Head of caudate nucleus (tissue), 42 donors: ENCODE results near the gene CHID1.
A peak's percentile ranks its signal among the peaks of the same experiment; 100 is the strongest.

Source experiments
- DNase-seq, 42 donors: peaks; one replicate each; pipeline versions ENCODE4 v3.0.0 to v3.0.0-alpha.2; 2020 to 2021; ENCODE audit warnings: mixed read lengths in 7 of 42
- intact Hi-C: fragments of 100-400 bp; cut with DNase I; formaldehyde crosslinking; loops from one replicate; pipeline ENCODE4 v1.15.0; 2022

CHID1 gene

DNA sequence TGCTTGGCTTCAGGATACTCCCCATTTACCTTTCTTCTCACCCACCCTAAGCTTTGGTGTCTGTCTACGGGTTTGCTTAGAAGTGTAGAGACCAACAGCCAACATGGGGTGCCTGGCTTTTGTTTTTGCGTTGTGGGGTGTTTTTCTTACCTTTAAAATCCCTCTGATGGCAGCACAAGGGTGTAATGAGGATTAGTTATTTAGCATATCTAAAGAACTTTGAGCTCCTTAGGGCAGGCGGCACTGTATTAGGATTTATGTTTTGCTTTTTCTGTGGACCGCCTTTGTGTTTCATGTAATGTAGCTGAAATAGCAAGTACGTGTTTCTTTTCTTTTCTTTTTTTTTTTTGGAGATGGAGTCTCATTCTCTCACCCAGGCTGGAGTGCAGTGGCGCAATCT is 23.9 kb upstream of the CHID1 start:
- intact Hi-C loops = no loop called here
- DNase-seq = no peak

GRCh38 chr11:933936-934335 is 23.3 kb upstream of the CHID1 start:
- intact Hi-C loops = no loop called here
- DNase-seq = no peak

DNA sequence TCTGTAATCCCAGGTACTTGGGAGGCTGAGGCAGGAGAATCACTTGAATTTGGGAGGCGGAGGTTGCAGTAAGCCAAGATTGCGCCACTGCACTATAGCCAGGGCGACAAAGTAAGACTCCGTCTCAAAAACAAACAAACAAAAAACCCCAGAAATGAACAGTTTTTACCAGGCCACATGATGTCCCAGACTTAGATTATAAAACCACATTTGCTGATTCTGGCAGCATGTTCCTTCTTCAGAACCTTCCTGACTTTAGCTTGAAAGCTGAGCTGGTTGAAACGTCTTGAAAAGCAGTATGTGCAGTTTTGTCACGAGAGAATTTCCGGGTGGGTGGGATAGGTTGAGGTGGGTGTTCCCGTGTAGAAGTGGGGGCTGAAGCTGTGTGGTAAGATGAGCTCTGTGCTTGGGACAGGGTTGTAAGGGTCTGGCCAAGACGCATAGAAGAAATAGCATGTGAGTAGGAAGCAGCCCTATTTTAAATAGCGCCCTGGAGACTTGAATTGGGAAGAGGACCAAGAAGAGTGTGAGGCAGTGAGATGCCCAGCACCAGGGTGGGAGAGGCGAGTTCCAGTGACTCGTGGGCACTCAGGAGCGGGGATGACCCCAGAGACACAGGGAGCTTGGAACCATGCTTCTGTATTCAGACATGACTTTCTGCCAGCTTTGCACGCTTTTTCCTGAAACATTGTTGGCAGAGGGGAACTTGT is 22.7 kb upstream of the CHID1 start:
- intact Hi-C loops = no loop called here
- DNase-seq = peak in 1 of 42 donors; percentile 42

GRCh38 chr11:932435-932834 is 21.8 kb upstream of the CHID1 start:
- intact Hi-C loops = no loop called here
- DNase-seq = no peak

- no peak for DNase-seq
- intact Hi-C loops = no loop called here
Measured at GRCh38 chr11:931385-931784, 20.8 kb upstream of the CHID1 start.

DNA sequence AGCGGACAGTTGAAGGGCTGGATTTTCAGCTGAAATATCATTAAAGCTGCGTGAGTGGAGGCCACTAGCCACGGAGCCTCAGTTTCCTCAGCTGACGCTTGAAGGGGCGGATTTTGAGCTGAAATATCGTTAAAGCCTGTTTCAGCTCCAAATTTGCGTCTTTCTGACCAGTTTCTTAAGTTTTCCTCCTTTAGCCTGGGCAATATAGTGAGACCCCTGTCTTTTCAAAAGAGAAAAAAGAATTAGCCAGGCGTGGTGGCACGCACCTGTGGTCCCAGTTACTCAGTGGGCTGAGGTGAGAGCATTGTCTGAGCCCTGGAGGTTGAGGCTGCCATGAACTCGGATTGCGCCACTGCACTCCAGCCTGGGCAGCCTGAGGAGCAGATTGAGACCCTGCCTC is 18.8 kb upstream of the CHID1 start:
- no peak for DNase-seq
- intact Hi-C loops = loop anchor here (5.0 to 10.0 kb wide), 2 partner anchors 48 to 85 kb away; partner anchors contain the start of genes POLR2L and TSPAN4

GRCh38 chr11:928786-929185 is 18.2 kb upstream of the CHID1 start:
- intact Hi-C loops = loop anchor here (5.0 to 10.0 kb wide), 2 partner anchors 49 to 84 kb away; partner anchors contain the start of genes POLR2L and TSPAN4
- DNase-seq = no peak

- intact Hi-C loops = loop anchor here (5.0 to 10.0 kb wide), 2 partner anchors 49 to 83 kb away; partner anchors contain the start of genes POLR2L and TSPAN4
Measured at GRCh38 chr11:927871-928270, 17.3 kb upstream of the CHID1 start.

GRCh38 chr11:926341-926916 is 15.8 kb upstream of the CHID1 start:
- intact Hi-C loops = loop anchor here (5.0 to 10.0 kb wide), 2 partner anchors 51 to 82 kb away; partner anchors contain the start of genes POLR2L and TSPAN4
- DNase-seq = peak in 13 of 42 donors; percentile 18 to 70 (median 47)

More at GRCh38 chr11:927871-928270, 17.3 kb upstream of the CHID1 start:
- no peak for DNase-seq

- DNase-seq = peak; percentile 32 to 94 (median 86)
- intact Hi-C loops = loop anchor here (5.0 to 10.0 kb wide), 2 partner anchors 52 to 81 kb away; partner anchors contain the start of genes POLR2L and TSPAN4
Measured at GRCh38 chr11:925496-926301, 15.1 kb upstream of the CHID1 start, which contains the start of gene AP2A2. AP2A2 (plus strand) TSS chr11:925870; CDS start chr11:926022, 152 bp downstream.

GRCh38 chr11:925158-925495 is 14.5 kb upstream of the CHID1 start:
- intact Hi-C loops = loop anchor here (5.0 to 10.0 kb wide), 2 partner anchors 52 to 80 kb away; partner anchors contain the start of genes POLR2L and TSPAN4
- peak in 1 of 42 donors; percentile 22 for DNase-seq

DNA sequence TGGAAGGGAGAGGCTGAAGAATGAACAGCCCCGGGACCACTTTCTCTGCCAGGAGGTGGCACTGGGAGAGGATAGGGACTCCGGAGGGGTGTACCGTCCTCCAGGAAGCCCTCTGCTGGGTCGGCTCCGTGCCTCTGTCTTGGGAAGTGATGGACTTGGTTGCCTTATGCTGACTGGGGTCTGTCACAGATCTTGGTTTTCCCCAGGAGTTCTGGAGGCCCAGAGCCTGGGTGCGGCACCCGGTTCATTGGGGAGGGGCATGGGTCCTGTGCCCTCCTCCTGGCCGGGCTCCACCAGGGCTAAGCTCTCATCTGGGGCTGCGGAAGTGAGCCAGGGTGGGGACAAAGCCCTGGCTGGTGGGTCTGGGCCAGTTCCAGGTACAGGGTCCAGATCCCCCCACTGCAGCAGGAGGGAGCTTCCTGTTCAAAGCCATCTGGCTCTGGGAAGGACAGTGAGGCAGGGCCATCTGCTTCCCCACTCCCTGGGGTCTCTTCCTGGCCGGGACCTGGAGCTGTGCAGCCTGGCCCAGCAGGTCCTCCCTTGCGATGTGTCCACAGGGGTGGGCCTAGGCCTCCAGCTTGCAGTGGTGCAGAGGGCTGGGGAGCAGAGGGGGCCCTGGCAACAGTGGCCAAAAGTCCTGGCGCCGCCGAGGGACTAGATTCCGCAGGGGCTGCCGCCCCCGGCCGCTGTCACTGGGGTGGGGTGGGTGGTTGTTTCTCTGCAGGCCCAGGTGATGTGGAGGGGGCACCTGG is 14.0 kb upstream of the CHID1 start:
- DNase-seq = peak in 1 of 42 donors; percentile 31
- intact Hi-C loops = loop anchor here (5.0 to 10.0 kb wide), 2 partner anchors 53 to 80 kb away; partner anchors contain the start of genes POLR2L and TSPAN4

DNA sequence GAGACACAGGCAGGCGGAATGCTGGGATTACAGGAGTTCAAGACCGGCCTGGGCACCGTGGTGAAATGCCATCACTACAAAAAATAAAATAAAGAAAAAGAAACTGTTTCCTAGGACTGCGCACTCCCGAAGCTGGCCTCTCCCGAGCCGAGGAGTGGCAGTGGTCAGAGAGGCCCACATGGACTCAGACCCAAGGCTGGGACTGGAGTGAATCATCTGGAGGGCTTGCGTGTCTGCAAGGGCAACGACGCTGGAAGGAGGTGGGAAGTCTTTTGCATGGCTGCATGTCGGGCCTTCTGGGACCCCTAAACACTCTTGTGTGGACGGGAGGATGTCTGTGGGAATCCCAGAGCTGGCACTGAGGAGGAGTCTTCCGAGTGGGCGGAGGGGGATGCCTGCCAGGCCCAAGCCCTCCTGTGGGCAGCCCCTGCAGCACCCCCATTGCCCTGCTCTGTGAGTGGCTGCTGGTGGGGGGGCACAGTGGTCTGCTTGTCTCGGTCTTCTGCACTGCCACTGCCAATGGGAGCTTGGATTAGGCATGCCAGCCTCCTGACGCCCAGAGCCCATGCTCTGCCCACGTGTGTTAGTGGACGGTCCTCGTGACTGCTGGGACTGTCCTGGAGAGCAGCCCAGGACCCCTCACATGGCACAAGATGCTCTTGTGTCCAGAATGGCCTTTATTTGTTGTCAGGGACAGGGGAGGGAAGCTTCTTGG is 13.2 kb upstream of the CHID1 start:
- DNase-seq = peak in 10 of 42 donors; percentile 32 to 63 (median 48)
- intact Hi-C loops = loop anchor here (10.0 kb wide), 1 partner anchor 79 kb away; the partner anchor contains the start of genes POLR2L and TSPAN4

DNA sequence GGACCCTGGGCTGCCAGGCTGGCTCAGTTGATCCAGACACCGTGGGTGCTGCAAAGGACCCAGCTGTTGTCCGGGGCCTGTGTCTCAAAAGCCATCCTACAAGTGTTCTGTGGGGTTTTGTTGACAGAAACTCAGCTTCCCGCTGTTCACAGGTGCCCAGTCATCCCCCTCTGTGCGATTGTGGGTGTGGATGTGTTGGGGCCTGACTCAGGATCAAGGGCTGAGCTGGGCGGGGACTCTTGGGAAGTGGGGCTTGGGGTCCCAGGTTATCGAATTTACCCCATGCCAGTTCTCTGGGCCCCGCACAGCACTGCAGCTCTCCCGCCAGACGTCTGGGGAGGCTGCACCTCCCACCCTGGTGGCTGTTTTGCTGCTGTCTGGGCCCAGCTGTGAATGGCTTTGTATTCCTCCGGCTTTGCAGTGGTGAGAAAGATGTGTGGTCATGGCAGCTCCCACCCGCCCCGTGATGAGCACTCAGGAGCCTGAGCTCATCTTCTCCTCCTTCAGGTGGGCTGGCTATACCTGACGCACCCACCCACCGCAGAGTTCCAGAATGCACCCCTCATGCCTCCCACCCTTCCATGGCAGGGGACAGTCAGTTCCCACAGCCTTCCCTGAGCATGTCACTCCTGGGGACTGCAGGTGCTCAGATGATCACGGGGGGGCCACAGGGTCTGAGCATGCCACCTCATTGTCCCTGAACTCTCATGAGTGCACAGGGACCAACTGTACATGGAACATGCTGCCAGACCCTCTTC is 11.5 kb upstream of the CHID1 start:
- no peak for DNase-seq
- intact Hi-C loops = loop anchor here (10.0 kb wide), 1 partner anchor 77 kb away; the partner anchor contains the start of genes POLR2L and TSPAN4

- no peak for DNase-seq
- intact Hi-C loops = no loop called here
Measured at GRCh38 chr11:917426-917825, 6.8 kb upstream of the CHID1 start.

DNA sequence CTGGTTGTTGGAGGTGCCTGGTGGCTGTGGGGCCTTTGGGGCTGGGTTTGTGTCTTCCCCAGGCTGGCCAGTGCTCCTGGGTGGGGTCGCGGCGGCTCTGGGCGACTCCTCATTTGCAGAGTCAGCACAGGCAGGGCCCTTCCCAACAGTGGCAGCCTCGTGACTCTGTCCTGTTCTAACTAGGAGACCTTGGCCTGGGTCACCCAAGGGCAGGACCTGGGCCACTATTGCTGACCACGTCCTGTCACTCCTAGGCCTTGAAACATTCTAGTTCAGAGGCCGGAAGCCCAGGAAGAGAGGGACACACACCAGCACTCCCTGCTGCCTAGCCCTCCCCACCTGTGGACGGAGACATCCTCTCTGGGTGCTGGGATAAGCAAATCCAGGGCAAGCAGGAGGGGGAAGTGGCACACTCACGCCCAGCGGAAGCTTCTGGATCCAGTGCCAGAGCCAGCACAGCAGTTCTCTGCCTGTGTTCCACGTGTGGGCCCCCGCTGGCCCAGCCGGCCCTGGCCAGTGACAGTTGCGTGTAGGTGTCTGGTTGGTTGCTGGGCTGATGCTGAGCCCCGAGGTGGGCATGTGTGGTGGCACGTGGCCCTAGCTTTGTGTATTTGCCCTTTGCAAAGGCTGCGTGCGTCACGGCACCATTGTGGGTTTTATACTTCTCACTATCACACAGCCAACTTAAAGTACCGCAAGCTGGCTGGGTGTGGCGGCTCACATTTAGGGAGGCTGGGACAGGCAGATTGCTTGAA is 4.3 kb upstream of the CHID1 start:
- DNase-seq = peak in 21 of 42 donors; percentile 18 to 72 (median 44)
- intact Hi-C loops = no loop called here
